ENCODE data around the gene IGDCC3. TPM values are rescaled to one million over a fixed set of nuclear protein-coding genes. Genes with fewer than 3 reads are reported as not detected.

IGDCC3 gene
- total RNA-seq, 1 donor from 2014 or later = not detected

DNA sequence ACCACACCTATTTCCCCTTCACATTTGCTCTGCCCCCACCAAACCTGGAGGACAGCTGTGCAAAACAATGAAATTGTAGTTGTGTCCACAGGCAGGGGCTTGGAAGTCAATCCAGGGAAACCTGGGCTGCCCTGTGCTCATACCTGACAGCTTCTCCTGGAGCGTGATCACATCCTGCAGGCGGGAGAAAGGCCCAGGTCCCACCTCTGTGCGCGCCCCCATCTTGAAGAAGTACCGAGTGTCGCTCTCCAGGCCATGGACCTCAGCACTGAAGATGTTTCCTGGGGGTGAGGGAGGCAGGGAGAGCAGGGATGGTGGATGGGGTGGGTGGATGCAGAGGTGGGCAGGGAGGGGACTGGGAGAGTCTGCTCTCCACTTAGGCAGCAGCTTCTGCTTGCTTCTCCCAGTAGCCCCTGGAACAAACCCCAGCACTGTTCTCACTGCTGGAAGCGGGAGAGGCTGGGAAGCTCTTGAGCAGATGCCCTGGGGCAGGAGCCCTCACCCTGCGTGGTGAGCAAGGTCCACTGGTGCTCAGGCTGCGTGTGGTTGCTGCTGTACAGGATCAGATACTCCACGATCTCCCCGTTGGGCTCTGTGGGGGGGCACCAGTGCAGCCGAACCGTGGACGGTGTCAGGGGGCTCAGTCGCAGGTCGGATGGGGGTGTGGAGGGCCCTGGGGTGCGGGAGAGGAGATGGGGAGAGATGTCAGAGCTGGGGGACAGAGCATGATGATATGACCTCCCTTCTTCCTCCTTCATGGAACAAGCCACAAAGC is 10.7 kb upstream of the IGDCC3 start:
- no peak for DNase-seq (ENCODE audit: low read depth, low spot score)

DNA sequence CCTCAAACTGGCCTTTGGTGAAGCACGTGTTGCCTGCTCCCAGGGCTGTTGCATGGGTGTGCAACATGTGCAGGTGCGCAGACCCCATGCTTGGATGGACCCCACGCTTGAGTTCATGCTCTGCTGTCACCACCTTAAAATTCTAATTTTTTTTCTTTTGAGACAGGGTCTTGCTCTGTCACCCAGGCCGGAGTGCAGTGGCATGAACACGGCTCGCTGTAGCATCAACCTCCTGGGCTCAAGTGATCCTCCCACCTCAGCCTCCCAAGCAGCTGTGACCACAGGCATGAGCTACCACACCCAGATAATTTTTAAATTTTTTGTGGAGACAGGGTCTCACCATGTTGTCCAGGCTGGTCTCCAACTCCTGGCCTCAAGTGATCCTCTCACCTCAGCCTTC is 9.1 kb upstream of the IGDCC3 start:
- DNase-seq (ENCODE audit: low read depth, low spot score) = no peak

DNA sequence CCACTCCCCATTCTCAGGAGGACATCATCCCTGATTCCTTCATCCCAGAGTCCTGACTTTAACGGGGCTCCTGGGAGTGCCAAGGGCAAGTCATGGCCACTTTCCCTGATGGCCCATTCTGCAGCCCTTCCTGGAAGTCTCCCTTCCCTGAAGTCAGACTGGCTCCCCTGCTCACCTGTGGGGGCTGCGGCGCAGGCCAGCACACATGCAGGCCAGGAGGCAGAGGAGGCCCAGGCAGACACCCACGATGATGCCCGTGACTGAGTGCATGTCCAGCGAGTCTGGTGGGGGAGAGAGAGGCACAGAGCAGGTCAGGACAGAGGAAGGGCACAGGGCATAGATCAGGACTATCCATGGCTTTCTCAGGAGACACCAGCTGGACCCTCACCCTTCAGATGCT is 8.6 kb upstream of the IGDCC3 start:
- no peak for DNase-seq (ENCODE audit: low read depth, low spot score)

DNA sequence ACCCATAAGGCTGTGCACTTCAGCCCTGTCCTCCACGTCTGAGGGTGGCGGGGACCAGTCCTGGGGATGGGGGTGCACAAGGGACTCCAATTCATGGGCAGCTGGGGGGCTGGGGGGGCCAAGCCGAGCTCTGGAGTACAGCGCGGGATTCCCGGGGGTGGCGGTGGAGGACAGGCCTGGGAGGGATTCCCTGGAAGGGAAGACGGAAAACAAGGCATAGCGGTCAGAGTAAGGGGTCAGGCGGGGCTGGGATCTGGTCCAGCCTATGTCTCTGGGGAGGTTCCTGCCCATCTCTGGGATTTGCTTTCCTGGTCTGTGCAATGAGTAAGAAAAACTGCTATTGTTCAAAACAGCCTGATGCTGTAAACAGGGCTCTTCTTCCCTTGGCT is 8.1 kb upstream of the IGDCC3 start:
- no peak for DNase-seq (ENCODE audit: low read depth, low spot score)

DNA sequence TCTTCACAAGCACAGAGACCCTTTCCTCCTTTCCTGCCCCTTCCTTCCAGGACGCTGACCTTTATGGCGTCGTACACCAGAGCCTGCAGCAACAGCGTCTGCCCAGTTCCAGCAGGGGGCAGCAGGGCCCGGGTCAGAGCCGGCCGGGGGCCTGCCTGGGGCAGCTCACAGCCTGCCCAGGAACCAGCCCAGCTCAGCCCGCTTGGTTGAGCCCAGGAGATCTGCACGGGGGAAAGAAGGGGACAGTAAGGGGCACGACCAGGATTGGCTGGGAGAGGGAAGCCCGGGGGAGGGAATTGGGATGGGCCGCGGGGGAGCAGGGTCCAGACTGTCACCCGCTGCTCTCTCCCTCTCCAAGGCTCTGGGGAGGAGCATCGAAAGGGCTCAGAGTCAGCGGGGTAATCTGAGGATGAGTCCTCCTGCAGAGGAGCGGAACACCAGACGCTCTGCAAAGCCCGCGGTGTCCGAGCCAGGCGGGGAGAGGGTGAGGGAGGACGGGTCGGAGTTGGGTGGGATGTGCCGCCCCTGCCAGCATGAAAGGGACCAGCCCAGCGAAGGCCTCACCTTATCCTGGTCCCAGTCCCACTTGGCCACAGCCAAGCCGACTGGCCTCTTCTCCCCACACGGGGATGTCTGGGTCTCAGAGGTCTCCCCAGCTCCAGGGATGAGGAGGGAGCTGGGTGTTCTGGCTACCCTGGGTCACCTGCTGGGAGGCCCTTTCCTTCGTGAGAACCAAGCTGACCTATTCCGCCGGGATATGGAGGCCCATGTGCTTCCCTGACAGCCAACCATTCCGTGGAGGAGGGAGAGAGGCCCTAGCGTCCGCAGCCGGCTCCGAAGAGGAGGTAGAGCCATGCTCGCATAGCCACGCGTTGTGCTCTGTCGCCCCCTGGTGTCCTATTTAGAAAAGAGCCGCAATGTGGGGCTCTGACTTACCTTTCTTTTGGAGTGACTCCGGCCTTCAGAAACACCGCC is 7.4 kb upstream of the IGDCC3 start:
- peak; percentile 40 for DNase-seq (ENCODE audit: low read depth, low spot score)

DNA sequence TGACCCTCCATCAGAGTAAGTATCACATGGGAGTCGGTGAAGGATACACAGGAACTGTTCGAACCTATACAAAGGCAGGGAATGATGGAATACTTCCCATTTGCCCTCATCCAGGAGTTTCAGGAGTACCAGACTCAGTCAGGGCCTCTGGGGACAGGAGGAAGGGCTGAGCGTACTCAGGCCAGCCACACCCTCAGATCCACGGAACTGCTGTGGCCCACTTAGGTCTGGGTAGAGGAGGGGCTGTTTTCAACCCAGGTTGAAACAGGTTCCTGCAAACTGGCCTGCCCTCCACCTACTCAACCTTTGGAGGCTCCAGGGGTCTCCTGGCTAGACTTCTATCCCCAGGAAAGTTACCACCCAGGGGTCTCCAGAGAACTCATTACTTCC is 6.7 kb upstream of the IGDCC3 start:
- DNase-seq (ENCODE audit: low read depth, low spot score) = no peak

DNA sequence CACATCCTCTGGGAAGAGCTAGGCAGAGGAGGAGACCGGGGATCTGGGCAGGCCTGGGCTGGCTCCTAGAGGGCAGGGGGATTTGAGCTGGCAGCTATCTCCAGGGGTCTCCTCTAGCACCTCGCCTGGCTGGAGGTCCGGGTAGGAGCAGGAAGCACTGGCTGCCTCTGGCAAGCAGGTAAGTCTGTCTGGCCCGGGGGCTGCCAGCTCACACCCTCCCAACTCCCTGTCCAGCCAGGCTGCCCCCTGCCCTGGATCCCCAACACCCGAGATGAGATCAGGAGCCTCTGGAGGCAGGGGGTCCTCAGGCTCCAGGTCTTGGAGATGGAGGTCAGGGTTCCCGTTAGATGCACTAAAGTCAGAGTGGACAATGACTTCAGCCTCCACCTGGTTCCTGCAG is 6.2 kb upstream of the IGDCC3 start:
- DNase-seq (ENCODE audit: low read depth, low spot score) = no peak

DNA sequence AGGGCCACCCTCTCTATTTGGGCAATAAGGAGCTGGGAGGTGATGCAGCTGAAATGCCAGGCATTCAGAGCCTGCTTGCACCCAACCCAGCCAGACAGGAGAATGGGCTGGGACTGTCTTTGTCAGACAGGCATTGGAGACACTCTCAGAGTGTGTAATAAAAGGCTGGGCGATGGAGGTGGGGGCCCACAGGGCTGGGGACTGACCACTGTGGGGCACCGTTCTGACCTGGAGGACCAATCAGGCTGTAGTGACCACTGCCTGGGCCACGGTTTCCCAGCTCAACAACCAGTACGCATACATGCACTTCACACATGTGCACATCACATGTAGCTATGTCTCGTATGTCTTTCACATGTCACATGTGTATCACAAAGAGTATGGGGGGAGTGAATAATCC is 5.7 kb upstream of the IGDCC3 start:
- DNase-seq (ENCODE audit: low read depth, low spot score) = no peak

DNA sequence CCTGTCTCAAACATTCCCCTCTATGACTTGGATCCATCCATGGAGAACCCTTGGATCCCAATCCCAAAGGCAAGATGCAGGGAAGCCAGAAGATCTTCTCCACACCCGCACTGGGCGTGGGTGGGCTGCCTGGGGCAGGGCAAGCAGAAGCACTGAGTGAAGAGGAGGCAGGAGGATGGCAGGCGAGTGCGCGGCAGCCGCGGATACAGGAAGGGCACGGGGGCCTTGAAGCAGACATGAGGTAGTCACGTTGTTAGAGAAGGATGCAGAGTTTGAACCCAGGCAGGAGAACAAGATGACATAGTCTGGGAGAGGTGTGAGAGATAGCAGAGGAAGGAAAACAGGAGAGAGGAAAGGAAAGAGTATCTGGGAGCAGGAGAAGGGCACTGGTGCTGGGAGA is 5.1 kb upstream of the IGDCC3 start:
- DNase-seq (ENCODE audit: low read depth, low spot score) = no peak

DNA sequence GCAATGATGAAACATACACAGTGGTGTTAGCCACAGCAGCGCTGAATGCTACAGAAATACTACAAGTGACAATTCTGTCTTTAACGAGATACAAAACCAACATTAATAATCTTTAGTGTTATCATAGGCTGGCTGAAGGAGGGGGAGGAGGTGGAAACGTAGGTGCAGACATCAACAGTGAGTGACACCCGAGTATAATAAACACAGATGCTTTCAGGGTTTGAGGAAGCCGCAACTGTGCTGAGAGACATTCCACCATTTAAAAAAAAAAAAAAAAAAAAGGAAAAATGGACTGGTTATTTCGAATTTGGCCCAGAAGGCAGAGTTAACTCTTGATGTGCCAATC is 4.3 kb upstream of the IGDCC3 start:
- DNase-seq (ENCODE audit: low read depth, low spot score) = no peak

DNA sequence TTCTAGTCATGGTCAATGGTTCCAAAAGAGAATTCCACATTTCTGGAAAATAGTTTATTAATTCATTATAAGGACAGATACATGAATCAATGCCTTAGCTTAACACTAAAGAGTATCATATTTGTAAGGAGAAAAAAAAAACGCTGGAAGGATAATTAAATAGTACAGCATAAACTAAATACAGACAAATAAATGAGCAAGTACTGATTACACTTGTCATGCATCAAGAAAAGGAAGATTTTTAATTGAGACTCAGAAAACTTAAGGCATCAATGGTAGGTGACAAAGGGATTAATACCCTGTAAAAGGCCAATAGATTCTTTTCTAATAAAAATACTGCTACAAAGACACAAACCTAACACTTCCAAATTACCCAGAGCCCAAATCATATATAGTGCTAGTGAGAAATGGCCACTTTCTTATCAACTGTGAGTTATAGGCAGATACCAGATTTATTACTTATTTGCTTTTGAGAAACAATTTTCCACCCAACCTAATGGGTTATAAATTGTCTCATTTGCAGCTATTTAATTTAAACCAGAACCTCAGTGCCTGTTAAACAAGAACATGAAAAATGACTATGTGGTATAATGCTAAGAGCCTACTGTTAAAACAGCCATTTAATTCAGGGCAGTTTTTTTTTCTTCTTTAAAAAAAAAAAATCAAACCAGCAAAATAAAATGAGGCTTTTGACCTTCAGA is 3.8 kb upstream of the IGDCC3 start:
- no peak for DNase-seq (ENCODE audit: low read depth, low spot score)

DNA sequence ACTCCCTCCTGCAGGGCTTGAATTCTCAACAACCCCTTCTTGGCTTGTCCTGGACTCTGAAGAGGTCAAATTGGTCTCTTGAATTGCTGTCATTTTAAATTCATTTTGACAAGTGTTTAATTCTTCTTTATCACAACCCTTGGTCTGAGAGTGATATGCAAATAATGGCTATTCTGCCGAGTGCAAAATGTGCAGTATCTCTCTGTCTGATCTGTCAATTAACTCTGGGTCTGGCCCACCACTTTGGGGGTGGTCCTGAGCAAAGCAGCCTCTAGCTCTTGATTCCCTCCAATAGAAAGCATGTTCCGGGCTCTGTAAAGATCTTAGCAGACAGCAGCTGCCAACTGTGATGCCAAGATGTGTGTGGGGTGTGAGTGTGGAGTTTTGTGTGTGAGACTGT is 2.2 kb upstream of the IGDCC3 start:
- no peak for DNase-seq (ENCODE audit: low read depth, low spot score)

DNA sequence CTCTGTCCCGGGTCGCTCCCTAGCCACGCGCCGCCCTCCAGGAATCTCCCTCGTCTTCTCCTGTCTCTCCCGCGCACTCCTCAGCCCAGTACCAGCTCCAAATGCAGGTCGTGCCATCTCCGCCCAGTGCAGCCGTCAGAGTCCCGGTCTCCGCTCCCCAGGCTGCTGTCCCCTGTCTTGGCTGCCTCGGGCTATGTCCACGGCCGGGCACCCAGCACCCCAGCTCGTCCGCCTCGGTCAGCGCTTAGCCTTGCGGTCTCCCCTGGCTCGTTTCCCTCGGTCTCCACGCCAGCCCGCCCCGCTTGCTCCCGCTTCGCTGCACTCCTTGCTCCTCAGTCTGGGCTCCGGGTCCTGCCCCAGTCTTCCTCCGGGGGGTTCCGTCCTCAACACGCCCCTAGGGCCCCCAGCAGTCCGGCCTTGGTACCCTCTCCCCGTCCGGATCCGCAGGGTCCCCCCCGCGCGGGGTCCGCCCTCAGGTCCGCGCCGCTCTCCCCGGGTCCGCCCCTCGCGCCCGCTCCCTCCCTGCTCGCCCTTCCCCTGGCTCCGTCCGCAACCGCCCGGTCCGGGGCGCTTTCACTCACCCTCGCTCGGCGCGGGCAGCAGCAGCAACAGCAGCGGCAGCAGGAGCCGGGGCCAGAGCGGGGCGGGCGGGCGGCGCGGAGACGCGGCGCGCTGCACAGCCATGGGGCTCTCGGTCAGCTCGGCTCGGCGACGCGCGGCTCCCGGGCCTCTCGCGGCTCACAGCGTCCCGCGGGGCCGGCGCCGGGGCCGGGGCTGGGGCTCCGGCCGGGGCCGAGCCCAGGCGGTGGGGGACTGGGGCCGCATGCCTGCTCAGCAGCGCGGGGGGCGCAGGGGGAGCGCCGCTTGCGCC is 462 bp downstream of the IGDCC3 start:
- no peak for DNase-seq (ENCODE audit: low read depth, low spot score)

DNA sequence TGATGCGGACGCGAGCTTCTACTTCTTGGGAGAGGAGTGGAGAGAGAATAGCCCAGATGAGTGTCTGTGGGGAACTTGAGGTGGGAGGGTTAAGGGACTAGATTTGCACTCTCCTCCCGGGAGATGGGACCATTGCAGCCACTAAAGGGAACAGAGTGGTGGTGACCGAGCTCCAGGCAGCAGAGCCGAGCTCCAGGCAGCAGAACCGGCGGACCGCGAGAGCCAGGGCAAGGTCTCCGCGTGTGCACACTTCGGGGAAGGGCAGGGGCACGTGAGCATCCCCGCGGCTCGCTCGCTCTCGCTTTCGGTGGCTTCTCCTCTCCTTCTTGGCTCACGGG is 1.1 kb downstream of the IGDCC3 start:
- DNase-seq (ENCODE audit: low read depth, low spot score) = no peak

DNA sequence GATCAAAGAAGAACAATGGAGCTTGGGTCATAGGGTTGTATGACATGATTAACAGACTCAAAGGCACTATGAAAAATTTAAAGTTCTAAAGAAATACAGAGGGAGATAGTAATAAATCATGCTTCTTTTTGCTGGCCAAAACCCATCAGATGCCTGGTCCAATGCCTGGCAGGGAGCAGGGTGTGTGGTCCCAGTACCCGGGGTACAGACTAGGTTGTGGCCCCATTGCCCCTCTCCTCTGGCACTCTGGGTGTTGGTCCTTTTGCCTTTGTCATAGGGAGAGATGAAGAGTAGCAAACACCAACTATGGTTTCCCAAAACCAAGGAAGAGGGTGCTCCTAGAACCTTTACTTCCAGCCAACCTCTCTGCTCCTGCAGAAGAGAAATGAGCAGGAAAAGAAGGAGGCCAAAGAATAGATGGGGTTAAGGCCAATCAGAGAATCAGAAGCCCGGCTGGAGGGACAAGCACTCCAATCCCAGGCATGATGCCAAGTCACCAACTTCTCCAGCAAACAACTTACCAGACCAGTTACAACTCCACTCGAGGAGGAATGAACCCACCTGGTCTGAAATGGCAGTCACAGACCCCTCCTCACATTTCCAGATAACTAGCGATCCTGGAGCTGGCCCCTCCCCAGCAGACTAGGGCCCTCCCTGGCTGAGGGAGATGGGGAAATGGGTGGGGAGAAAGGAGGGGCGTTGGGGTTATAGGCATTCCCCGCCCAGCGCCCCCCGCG is 1.8 kb downstream of the IGDCC3 start:
- no peak for DNase-seq (ENCODE audit: low read depth, low spot score)

DNA sequence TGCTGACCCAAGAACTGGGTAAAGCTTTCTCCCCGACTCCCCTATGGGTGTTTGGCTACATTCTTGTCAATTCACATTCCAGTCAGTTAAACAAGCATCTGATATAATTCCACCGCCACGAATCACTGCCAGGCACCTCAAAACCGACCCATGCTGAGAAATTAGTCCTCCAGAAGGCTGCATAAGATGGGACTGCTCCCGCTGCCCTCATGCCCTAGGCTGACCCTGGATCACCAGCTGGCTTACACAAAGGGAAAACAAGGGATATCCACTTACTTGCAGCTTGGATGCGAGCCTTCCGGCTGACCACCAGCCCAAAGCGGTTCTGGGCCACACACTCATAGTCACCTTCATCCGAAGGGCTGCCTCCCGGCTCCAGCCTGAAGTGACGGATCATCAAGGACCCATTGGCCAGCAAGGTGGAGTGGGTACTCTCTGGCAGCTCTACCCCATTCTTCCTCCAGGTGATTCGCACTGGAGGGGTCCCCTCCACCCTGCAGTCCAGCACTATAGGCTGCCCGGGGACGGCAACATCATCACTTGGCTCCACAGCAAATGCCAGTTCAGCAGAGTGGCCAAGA is 2.9 kb downstream of the IGDCC3 start:
- DNase-seq (ENCODE audit: low read depth, low spot score) = no peak

DNA sequence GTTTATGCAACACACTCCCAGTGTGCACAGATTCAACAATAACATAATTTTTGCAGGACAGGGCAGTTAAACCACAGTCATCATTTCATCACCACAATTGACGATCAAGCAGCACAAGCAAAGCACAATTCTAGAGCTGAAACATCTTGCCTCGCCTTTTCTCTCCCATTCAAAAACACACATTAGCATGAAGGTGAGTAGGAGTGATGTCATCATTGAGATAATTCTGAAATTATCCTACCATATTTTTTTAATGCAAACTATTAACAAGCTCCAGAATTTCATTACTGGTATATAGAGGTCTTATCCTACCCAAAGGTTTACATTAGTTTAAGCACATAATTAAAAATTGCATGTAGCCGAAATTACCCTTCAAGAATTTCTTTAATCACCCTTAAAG is 3.5 kb downstream of the IGDCC3 start:
- DNase-seq (ENCODE audit: low read depth, low spot score) = no peak

DNA sequence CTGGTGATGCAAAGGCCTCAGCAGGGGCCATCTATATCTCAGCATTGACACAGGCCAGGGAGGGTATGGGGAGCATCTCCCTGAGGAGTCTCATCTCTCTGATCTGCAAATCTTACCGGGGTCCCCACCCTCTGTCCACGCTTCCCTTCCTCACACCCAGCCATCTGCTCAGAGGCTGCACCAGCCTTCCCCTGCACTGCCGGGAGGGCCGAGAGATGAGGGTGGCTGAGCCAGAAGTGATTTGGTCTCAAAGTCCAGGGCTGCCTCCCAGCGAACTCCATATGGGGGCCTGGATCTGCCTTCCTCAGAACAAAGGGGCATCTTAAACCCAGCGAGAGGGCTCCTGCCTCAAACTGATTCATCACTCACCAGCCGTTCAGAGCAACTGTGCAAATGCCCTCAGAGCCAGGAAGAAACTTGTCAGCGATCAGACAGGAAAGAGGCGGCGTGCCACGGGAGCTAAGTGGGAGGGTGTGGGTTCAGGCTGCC is 4.6 kb downstream of the IGDCC3 start:
- no peak for DNase-seq (ENCODE audit: low read depth, low spot score)

DNA sequence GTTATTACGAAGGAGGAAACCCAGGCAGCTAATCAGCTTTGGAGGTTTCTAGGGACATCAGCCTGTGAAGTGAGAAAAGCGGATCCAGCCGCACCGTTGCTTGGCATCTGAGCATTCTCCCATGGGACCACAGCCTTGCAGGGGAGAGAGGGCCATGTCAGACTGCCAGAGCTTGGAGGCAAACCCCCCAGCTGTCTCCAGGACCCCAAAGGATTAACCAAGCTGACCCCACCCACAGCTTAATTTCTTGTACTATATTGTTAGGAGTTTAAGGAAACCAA is 5.1 kb downstream of the IGDCC3 start:
- no peak for DNase-seq (ENCODE audit: low read depth, low spot score)
